HEK293T (cell line): ENCODE results near the gene ADCY9.

Experiments used
- CTCF ChIA-PET: fragments of 350-600 bp; formaldehyde crosslinking; extraction: SDS; loops from one replicate; lab custom pipeline; 2021; ENCODE audit warnings: antibody characterized with exemption, inconsistent platforms; lab: Yijun Ruan, JAX
- POLR2A ChIA-PET: fragments of 350-600 bp; formaldehyde crosslinking; extraction: SDS; loops from one replicate; lab custom pipeline; 2020; ENCODE audit warnings: antibody characterized with exemption, inconsistent platforms; lab: Yijun Ruan, JAX
- DNase-seq: peaks from one replicate; pipeline ENCODE4 v3.0.0; 2012; ENCODE audit warnings: mixed read lengths; ENCODE audit errors: extremely low spot score
- ARNT ChIP-seq: fragments of 450-650 bp; IDR thresholded peaks from 2 replicates; pipeline ENCODE4 v1.6.1; 2017; ENCODE audit warnings: mild to moderate bottlenecking
- BHLHE40 ChIP-seq: fragments of 450-650 bp; IDR thresholded peaks from 2 replicates; pipeline ENCODE4 v1.6.1; 2016; ENCODE audit warnings: mild to moderate bottlenecking, moderate library complexity, borderline replicate concordance
- CTBP1 ChIP-seq: fragments of 450-650 bp; IDR thresholded peaks from 2 replicates; pipeline ENCODE4 v1.6.1; 2016; ENCODE audit warnings: borderline replicate concordance
- ELF4 ChIP-seq: fragments of 450-650 bp; IDR thresholded peaks from 2 replicates; pipeline ENCODE4 v1.6.1; 2017; ENCODE audit warnings: antibody characterized with exemption
- FOXA1 ChIP-seq: fragments of 450-650 bp; IDR thresholded peaks from 2 replicates; pipeline ENCODE4 v1.6.1; 2016; ENCODE audit warnings: mild to moderate bottlenecking
- FOXK2 ChIP-seq: fragments of 450-650 bp; IDR thresholded peaks from 2 replicates; pipeline ENCODE4 v1.6.1; 2016; ENCODE audit warnings: mild to moderate bottlenecking
- FOXM1 ChIP-seq: fragments of 450-650 bp; IDR thresholded peaks from 2 replicates; pipeline ENCODE4 v1.6.1; 2017; ENCODE audit warnings: mild to moderate bottlenecking, borderline replicate concordance
- HDGF ChIP-seq: fragments of 450-650 bp; IDR thresholded peaks from 2 replicates; pipeline ENCODE4 v1.6.1; 2017; ENCODE audit warnings: antibody characterized with exemption, borderline replicate concordance
- L3MBTL2 ChIP-seq: fragments of 450-650 bp; conservative IDR thresholded peaks from 2 replicates; pipeline ENCODE4 v1.6.1; 2016; ENCODE audit warnings: mild to moderate bottlenecking
- LEF1 ChIP-seq: fragments of 450-650 bp; IDR thresholded peaks from 2 replicates; pipeline ENCODE4 v1.6.1; 2017; ENCODE audit warnings: mild to moderate bottlenecking, borderline replicate concordance
- NFRKB ChIP-seq: fragments of 450-650 bp; IDR thresholded peaks from 2 replicates; pipeline ENCODE4 v1.6.1; 2016; ENCODE audit warnings: mild to moderate bottlenecking, moderate library complexity
- PKNOX1 ChIP-seq: fragments of 450-650 bp; IDR thresholded peaks from 2 replicates; pipeline ENCODE4 v1.6.1; 2016
- SP1 ChIP-seq: fragments of 450-650 bp; IDR thresholded peaks from 2 replicates; pipeline ENCODE4 v1.6.1; 2017
- SUZ12 ChIP-seq: fragments of 450-650 bp; IDR thresholded peaks from 2 replicates; pipeline ENCODE4 v1.6.1; 2016; ENCODE audit warnings: mild to moderate bottlenecking
- TARDBP ChIP-seq: fragments of 450-650 bp; IDR thresholded peaks from 2 replicates; pipeline ENCODE4 v1.6.1; 2016
- ZNF384 ChIP-seq: fragments of 450-650 bp; IDR thresholded peaks from 2 replicates; pipeline ENCODE4 v1.6.1; 2016

The ADCY9 gene

GRCh38 chr16:4103745-4104144 lies 12.5 kb downstream of the ADCY9 start:
- DNase-seq = no peak
- POLR2A ChIA-PET = no interaction called here
- no peak for TF ChIP-seq BHLHE40
- TF ChIP-seq L3MBTL2 = no peak
- CTCF ChIA-PET = no interaction called here

GRCh38 chr16:4101421-4102219 lies 14.6 kb downstream of the ADCY9 start:
- DNase-seq = no peak
- POLR2A ChIA-PET = no interaction called here
- CTCF ChIA-PET = no interaction called here
- TF ChIP-seq FOXM1 (no peak), TARDBP (no peak), L3MBTL2 (no peak), SP1 (no peak), SUZ12 (no peak), FOXA1 (no peak), LEF1 (no peak), BHLHE40 (no peak), NFRKB (no peak), FOXK2 (no peak), ZNF384 (no peak), ARNT (no peak), PKNOX1 (no peak), CTBP1 (no peak)

- ChIA-PET POLR2A (no interaction called here), CTCF (no interaction called here)
- no peak for DNase-seq
- TF ChIP-seq SP1 (no peak), BHLHE40 (no peak), LEF1 (no peak), ELF4 (no peak), ZNF384 (no peak), SUZ12 (no peak), FOXM1 (no peak), ARNT (no peak)
Observed at GRCh38 chr16:4098501-4098900, 17.7 kb downstream of the ADCY9 start.

- DNase-seq = no peak
- ChIA-PET POLR2A (no interaction called here), CTCF (interaction anchor here (0.6 kb wide), 1 partner anchor 51 kb away, joined by 5 read pairs; no protein-coding TSS in a partner anchor)
- TF ChIP-seq BHLHE40 (no peak), CTBP1 (no peak)
Observed at GRCh38 chr16:4097826-4098240, 18.4 kb downstream of the ADCY9 start.

GRCh38 chr16:4096509-4096908 lies 19.7 kb downstream of the ADCY9 start:
- CTCF ChIA-PET = interaction anchor here (0.6 kb wide), 1 partner anchor 85 kb away, joined by 4 read pairs; no protein-coding TSS in a partner anchor
- POLR2A ChIA-PET = interaction anchor here (0.6 kb wide), 1 partner anchor 109 kb away, joined by 3 read pairs; no protein-coding TSS in a partner anchor
- TF ChIP-seq HDGF (no peak), PKNOX1 (0 out of 2 replicates have a peak, but pooled peaks have one; percentile 26)
- DNase-seq = no peak

GRCh38 chr16:4094127-4094773 lies 22.0 kb downstream of the ADCY9 start:
- TF ChIP-seq CTBP1 (no peak), BHLHE40 (no peak), L3MBTL2 (no peak), FOXA1 (no peak), ELF4 (no peak), ZNF384 (no peak), ARNT (no peak), FOXK2 (no peak), SP1 (no peak), HDGF (no peak), PKNOX1 (no peak), LEF1 (no peak), TARDBP (no peak), FOXM1 (no peak), NFRKB (no peak), SUZ12 (no peak)
- CTCF ChIA-PET = interaction anchor here (0.6 kb wide), 1 partner anchor 93 kb away, joined by 3 read pairs; no protein-coding TSS in a partner anchor
- no peak for DNase-seq
- POLR2A ChIA-PET = interaction anchor here (1.2 kb wide), 2 partner anchors 13 to 159 kb away, joined by 3 read pairs; no protein-coding TSS in a partner anchor
